HG02610 (cell line): ENCODE measurements around the gene FCHSD1.
A peak's percentile ranks its signal among the peaks of the same experiment; 100 is the strongest.

Experiments
- ATAC-seq: cut with Tn5 transposase; IDR thresholded peaks from one replicate; pipeline ENCODE4 v1.9.1; 2021; ENCODE audit warnings: mild to moderate bottlenecking, moderate library complexity; ENCODE audit not compliant: unreplicated experiment

FCHSD1 gene

GRCh38 chr5:141646026-141646425 is 5.2 kb downstream of the FCHSD1 start:
- no peak for ATAC-seq

GRCh38 chr5:141641634-141642267 is 9.5 kb downstream of the FCHSD1 start:
- peak; percentile 79 for ATAC-seq

GRCh38 chr5:141640698-141641097 is 10.5 kb downstream of the FCHSD1 start:
- ATAC-seq = no peak

GRCh38 chr5:141640051-141640415 is 11.2 kb downstream of the FCHSD1 start:
- ATAC-seq = no peak

DNA sequence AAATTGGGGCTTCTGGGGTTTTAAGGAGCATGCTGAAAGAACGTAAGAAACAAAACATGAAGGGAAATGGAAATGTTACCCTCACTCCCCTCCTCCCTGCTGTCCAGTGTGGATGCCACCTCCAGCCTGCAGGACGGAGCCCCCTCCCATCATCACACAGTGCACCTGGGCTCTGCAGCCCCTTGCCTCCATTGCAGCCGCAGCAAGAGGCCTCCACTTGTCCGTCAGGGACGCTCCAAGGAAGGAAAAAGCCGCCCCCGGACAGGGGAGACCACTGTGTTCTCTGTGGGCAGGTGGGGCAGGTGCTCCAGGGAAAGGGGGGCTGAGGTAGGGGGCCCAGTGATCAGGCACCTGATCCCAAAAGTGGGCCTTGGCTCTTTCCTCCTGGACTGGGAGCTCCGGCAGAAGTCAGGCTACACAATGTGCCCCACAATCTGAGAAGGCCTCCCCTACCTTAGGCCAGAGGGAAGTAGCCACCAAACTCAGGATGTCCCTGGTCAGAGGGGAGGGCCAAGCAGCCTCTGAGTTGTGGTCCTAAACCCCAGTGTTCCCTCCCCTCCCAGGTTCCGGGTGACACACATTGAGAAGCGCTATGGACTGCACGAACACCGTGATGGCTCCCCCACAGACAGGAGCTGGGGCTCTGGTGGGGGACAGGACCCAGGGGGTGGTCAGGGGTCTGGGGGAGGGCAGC is 11.7 kb downstream of the FCHSD1 start:
- ATAC-seq = no peak

GRCh38 chr5:141638771-141639170 is 12.4 kb downstream of the FCHSD1 start:
- no peak for ATAC-seq

DNA sequence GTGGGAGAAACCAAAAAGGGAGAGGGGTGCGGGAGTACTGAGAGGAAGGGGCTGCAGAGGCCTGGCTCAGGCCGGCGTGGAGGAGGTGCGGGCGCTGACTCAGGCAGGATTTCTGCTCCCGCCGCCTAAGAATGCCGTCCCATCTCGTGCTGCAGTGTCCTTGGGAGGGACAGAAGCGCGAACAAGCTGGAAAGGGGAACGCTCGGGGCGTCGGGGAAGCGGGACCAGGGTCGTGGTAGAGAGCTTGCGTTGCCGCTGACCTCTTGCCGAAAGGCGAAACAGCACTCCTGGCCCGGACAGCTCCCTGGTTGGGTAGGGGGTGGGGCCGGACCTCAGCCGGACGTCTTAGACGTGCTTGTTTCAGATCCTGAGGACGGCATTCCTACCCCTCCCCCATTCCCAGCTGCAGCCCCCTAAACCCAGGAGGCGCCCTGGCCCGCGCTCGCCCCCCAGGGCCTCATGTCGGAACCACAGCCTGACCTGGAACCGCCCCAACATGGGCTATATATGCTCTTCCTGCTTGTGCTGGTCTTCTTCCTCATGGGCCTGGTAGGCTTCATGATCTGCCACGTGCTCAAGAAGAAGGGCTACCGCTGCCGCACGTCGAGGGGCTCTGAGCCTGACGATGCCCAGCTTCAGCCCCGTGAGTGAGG is 13.3 kb downstream of the FCHSD1 start:
- ATAC-seq = no peak

GRCh38 chr5:141637123-141637766 is 14.0 kb downstream of the FCHSD1 start:
- ATAC-seq = peak; percentile 20

DNA sequence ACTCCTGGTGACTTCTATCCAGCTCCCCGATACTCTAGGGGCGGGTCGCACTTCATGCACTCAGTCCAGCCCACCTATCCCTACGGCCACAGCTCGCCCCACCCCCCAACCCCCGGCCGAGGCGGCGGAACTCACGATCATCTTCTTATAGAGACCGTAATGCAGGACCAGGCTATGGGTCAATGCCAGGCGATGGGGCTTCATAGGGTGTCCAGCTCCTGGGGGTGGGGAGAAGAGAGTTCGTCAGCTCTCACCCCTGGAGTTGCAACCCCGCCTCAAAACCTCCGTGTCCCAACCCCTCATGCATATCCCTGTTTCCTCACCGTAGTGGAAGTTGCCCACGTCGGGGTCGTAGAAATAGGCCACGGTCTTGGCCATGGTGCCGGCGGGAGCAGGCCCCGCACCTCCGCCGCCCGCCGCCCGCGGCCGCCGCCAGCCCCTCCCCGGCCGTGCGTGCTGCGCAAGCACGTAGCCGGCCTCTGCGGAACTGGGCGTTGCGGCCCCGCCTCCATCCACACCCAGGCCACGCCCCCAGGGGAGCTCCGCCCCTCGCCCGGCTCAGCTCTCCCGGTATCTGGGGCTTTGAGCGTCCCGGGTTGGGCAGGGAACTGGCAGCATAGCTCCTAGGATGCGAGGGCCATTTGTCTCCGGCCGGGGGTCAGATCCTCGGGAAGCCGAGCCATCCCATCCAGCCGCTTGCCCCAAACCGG is 14.7 kb downstream of the FCHSD1 start, which contains the start of the genes HDAC3 and RELL2:
Gene HDAC3, minus strand, starts transcription at position 437 of the 710 bp plus-strand sequence. Its CDS starts 59 bp downstream, at position 378.
Gene RELL2, plus strand, starts transcription at position 585 of the 710 bp plus-strand sequence. CDS start 1,229 bp downstream, outside the sequence.
- ATAC-seq = peak; percentile 73

DNA sequence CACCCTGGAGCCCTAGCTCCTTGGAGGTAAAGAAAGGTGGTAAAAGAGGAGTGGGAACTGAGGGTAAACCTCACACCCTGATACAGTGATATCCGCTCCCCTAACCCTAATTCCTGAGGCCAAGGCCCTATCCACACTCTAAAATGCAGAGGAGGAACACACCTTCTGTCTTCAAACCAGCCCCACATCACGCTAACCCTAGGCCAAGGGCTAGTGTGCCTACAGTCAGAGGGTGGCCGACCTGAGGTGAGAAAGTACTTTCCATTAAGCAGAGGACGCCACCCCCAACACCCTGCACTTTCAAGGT is 15.2 kb downstream of the FCHSD1 start:
- no peak for ATAC-seq

DNA sequence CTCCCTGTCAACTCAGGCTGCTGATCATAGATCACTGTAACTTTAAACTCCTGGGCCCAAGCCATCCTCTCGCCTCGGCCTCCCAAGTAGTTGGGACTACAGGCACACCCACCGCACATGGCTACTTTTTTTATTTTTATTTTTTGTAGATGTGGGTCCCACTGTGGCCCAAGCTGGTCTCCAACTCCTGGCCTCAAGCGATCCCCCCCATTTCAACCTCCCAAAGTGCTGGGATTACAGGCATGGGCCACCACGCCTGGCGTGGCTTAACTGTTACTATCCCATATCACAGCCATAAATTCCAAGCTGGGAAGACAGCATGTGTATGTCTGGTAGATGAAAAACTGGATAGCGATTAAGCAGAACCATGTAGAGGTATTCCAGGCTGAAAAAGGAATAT is 15.6 kb downstream of the FCHSD1 start:
- ATAC-seq = no peak

GRCh38 chr5:141634720-141635119 is 16.5 kb downstream of the FCHSD1 start:
- no peak for ATAC-seq

- peak; percentile 82 for ATAC-seq
Measured at GRCh38 chr5:141633871-141634561, 17.2 kb downstream of the FCHSD1 start.

DNA sequence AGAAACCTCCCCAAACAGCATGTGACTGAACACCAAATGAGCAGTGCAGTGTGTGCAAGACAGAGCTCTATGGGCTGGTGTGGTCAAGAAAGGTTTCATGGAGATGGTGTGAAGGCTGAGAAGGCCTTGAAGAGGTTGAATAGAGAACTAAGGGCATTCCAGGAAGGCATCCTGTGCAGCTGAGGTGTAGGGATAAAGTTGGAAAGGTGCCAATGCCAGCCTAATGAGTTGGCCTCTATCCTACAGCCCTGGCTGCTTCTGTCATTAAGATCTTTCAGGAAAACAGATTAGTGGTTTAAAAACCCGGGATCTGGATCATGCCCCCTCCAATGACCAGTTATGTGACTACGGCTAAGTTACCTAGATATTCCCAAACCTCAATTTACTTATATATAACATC is 18.6 kb downstream of the FCHSD1 start:
- no peak for ATAC-seq

DNA sequence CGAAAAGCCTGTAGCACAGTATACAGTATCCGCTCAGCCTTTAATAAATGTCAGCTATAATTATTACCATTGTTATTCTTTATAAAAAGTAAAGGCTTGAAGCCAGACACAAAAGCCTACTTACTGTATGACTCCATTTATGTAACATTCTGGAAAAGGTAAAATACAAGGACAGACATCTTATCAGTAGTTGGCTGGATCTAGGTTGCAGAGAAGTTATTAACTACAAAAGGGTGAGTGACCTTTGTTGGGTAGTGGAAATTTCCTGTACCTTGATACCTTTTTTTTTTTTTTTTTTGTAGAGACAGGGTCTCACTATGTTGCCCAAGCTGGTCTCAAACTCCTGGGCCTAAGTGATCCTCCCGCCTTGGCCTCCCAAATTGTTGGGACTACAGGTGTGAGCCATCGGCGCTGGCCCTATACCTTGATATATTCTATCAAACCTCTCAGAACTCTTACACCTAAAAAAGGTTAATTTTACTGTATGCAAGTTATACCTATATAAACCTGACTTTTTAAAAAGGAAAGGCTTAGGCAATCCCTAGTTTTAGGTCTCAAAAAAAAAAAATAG is 20.6 kb downstream of the FCHSD1 start:
- ATAC-seq = no peak

DNA sequence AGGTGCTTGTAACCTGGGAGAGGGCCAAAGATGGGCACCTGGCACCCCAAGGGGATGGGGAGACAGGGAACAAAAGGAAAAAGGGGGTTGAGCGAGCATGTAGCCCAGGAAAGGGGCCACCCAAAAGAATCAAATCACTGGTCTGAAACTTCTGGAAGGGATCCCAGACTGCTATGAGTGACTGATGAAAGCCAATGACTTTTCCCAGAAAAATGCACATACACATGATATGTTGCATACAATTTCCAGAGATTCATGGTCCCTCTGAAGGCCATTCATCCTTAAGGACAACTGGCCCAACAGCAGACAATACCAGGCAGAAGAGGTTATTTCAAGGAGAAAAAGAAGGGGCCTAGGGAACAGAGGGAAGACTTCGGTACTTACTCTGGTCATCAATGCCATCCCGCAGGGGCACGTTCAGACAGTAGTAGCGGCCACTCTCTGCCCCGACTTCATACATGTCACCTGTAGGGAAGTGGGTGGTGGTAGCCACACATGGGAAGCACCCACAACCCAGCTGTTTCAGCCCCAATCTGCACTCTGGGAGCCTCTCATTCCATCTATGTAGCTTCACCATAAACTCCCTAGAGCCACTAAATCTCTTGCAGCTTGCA is 22.9 kb downstream of the FCHSD1 start:
- ATAC-seq = no peak

DNA sequence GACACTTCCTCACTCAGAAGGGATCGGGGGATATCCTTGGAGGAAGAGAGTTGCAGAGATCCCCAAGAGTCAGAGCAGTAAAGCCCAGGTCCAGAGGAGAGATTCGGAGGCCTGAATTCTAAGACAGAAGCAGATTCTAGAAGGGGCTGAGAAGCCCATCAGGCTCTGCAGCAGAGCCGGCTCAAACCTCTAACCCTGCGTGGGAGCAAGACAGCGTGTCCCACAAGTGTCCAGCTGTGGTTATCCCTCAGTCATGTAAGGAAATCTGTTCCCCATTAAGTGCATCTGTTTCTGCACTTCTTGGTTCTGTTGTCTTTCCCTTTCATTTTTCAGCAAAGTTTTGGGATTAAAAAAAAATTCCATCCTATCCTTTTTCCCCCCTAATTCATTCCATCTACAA is 27.6 kb downstream of the FCHSD1 start:
- no peak for ATAC-seq

- ATAC-seq = peak; percentile 61
Measured at GRCh38 chr5:141623186-141623585, 28.0 kb downstream of the FCHSD1 start.

DNA sequence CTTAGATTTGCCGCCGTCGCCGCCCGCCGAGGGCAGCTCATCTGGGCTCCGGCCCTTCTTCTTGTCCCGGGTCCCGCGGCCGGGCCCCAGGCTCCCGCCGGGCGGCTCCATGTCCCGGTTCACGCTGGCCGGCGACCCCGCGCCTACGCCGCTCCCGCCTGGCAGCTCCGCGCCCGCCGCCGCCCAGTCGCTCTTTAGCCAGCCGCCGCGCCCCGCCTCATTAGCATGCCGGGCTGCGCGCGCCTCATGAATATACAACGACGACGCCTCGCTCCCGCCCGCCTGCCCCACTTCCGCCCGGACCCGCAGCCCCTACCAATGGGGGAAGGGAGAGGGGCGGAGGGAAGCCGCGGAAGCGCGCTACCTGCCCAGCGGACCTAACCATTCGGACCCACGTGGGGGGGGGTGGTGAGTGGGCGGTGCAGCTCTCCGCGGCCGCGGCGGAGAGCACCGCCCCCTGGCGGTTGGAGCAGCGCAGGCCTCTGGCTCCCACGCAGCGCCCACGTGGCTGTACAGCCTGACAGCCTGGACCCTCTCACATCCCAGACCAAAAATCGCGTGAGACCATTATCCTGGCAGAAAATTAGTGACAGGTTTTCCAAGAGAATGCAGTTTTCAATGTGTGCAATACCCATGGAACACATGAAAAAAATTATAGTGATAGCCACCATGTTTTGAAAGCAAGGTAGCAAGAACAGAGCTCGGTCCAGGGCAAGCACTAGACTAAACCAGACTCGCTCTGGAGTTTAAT is 32.2 kb downstream of the FCHSD1 start, which contains the start of gene DIAPH1:
Gene DIAPH1, minus strand, starts transcription at position 197 of the 751 bp plus-strand sequence. Its CDS starts 86 bp downstream, at position 111.
- peak; percentile 88 for ATAC-seq
